Glutamatergic neuron (in vitro differentiated cells): ENCODE results near the gene SAMD3. TPM values are rescaled to one million over a fixed set of nuclear protein-coding genes. Genes with fewer than 3 reads are reported as not detected.

ENCODE experiments used
- DNase-seq: peaks from one replicate; pipeline ENCODE4 v3.0.0; 2022
- H3K27ac Mint-ChIP-seq: one replicate; pipeline ENCODE4 v1.8.0; 2020; ENCODE audit warnings: mild to moderate bottlenecking, mixed read lengths, inconsistent platforms; ENCODE audit not compliant: unreplicated experiment
- H3K27me3 Mint-ChIP-seq: one replicate; pipeline ENCODE4 v1.8.0; 2020; ENCODE audit warnings: mild to moderate bottlenecking, moderate library complexity, mixed read lengths, inconsistent platforms; ENCODE audit not compliant: unreplicated experiment
- H3K36me3 Mint-ChIP-seq: one replicate; pipeline ENCODE4 v1.8.0; 2020; ENCODE audit warnings: mild to moderate bottlenecking, mixed read lengths, inconsistent platforms; ENCODE audit not compliant: unreplicated experiment
- H3K4me1 Mint-ChIP-seq: one replicate; pipeline ENCODE4 v1.8.0; 2020; ENCODE audit warnings: mild to moderate bottlenecking, low read depth, mixed read lengths, inconsistent platforms; ENCODE audit not compliant: unreplicated experiment
- H3K4me3 Mint-ChIP-seq: one replicate; pipeline ENCODE4 v1.8.0; 2020; ENCODE audit warnings: mild to moderate bottlenecking, mixed read lengths, inconsistent platforms; ENCODE audit not compliant: unreplicated experiment
- H3K9me3 Mint-ChIP-seq: one replicate; pipeline ENCODE4 v1.8.0; 2020; ENCODE audit warnings: mild to moderate bottlenecking, moderate library complexity, mixed read lengths, inconsistent platforms; ENCODE audit not compliant: unreplicated experiment
- CTCF ChIP-seq: fragments of 200-600 bp; sonication (generic); IDR thresholded peaks from one replicate; pipeline ENCODE4 v1.5.0; 2021; ENCODE audit not compliant: partially characterized antibody, unreplicated experiment
- total RNA-seq: library from RNA; stranded (reverse); fragmentation: NEBNext Ultra II Directional; extraction: Animal tissue kit (Norgen Biotek cat#: 25700); gene quantifications from one replicate; pipeline ENCODE4 v1.2.1, GENCODE V29; 2021; ENCODE audit not compliant: unreplicated experiment

The SAMD3 gene
- total RNA-seq, 1 donor from 2014 or later = 1.6 TPM

GRCh38 chr6:130138909-130139242 lies 83.9 kb downstream of the SAMD3 start:
- no peak overlapping the region for H3K27ac Mint-ChIP-seq
- no peaks in the 10 kb centered on the region for H3K27me3 Mint-ChIP-seq
- no peak for TF ChIP-seq CTCF
- no peaks in the 10 kb centered on the region for H3K9me3 Mint-ChIP-seq
- no peak for DNase-seq
- peaks cover 2% of the 10 kb centered on the region for H3K4me1 Mint-ChIP-seq
- no peaks in the 10 kb centered on the region for H3K36me3 Mint-ChIP-seq
- no peak overlapping the region for H3K4me3 Mint-ChIP-seq

GRCh38 chr6:130138116-130138908 lies 84.4 kb downstream of the SAMD3 start:
- Mint-ChIP-seq H3K4me1 (peaks cover 2% of the 10 kb centered on the region), H3K4me3 (no peak overlapping the region), H3K27me3 (no peaks in the 10 kb centered on the region), H3K9me3 (no peaks in the 10 kb centered on the region), H3K36me3 (no peaks in the 10 kb centered on the region), H3K27ac (no peak overlapping the region)
- TF ChIP-seq CTCF = no peak
- no peak for DNase-seq

- TF ChIP-seq CTCF = no peak
- no peaks in the 10 kb centered on the region for H3K27me3 Mint-ChIP-seq
- H3K36me3 Mint-ChIP-seq = no peaks in the 10 kb centered on the region
- H3K4me3 Mint-ChIP-seq = no peak overlapping the region
- no peak overlapping the region for H3K27ac Mint-ChIP-seq
- no peaks in the 10 kb centered on the region for H3K9me3 Mint-ChIP-seq
- H3K4me1 Mint-ChIP-seq = peaks cover 2% of the 10 kb centered on the region
- DNase-seq = no peak
Measured at GRCh38 chr6:130136798-130137197, 86.0 kb downstream of the SAMD3 start.

- H3K27ac Mint-ChIP-seq = no peak overlapping the region
- no peaks in the 10 kb centered on the region for H3K27me3 Mint-ChIP-seq
- H3K9me3 Mint-ChIP-seq = no peaks in the 10 kb centered on the region
- no peak overlapping the region for H3K4me3 Mint-ChIP-seq
- H3K4me1 Mint-ChIP-seq = peaks cover 2% of the 10 kb centered on the region
- no peaks in the 10 kb centered on the region for H3K36me3 Mint-ChIP-seq
- DNase-seq = no peak
- no peak for TF ChIP-seq CTCF
Measured at GRCh38 chr6:130134582-130134981, 88.2 kb downstream of the SAMD3 start.

GRCh38 chr6:130132286-130132701 lies 90.5 kb downstream of the SAMD3 start:
- no peak overlapping the region for H3K27ac Mint-ChIP-seq
- no peak overlapping the region for H3K4me3 Mint-ChIP-seq
- no peaks in the 10 kb centered on the region for H3K9me3 Mint-ChIP-seq
- no peaks in the 10 kb centered on the region for H3K27me3 Mint-ChIP-seq
- H3K36me3 Mint-ChIP-seq = no peaks in the 10 kb centered on the region
- no peak for TF ChIP-seq CTCF
- no peaks in the 10 kb centered on the region for H3K4me1 Mint-ChIP-seq
- DNase-seq = no peak
